ENCODE measurements around the gene RBM20. TPM values are rescaled to one million over a fixed set of nuclear protein-coding genes. Genes with fewer than 3 reads are reported as not detected.

RBM20 gene
- total RNA-seq, 2 experiments from 2014 or later = not detected

DNA sequence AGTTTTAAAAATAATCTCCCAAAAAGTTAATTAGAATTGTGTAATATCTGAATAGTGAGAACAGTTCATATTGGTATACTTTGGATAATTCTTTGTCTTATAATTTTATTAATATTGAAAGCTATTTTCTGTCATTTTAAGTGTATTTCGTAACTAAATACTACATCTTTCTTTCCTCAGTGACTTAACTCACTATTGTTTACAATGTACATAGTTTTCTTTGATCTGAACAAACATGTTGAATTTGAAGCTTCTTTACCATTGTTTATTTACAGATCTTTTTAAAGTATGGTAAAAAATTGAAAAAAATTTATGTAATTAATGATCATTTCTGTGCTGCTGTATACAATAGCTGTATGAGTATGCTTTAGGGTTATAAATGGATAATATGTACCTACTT is 232.7 kb downstream of the RBM20 start:
- H3K36me3 Mint-ChIP-seq (ENCODE audit: low read depth) = peaks cover 33% of the 10 kb centered on the region
- H3K27ac Mint-ChIP-seq = no peak overlapping the region
- POLR2A ChIA-PET = no interaction called here
- no peaks in the 10 kb centered on the region for H3K9me3 Mint-ChIP-seq
- DNase-seq = no peak
- H3K4me3 Mint-ChIP-seq = no peak overlapping the region
- H3K4me1 Mint-ChIP-seq = peaks cover 47% of the 10 kb centered on the region
- H3K27me3 Mint-ChIP-seq = no peaks in the 10 kb centered on the region
- CTCF ChIA-PET = interaction anchor here (0.9 to 1.7 kb wide), 5 partner anchors 10 to 40 kb away, joined by 3 to 5 read pairs (median 4); no protein-coding TSS in a partner anchor

DNA sequence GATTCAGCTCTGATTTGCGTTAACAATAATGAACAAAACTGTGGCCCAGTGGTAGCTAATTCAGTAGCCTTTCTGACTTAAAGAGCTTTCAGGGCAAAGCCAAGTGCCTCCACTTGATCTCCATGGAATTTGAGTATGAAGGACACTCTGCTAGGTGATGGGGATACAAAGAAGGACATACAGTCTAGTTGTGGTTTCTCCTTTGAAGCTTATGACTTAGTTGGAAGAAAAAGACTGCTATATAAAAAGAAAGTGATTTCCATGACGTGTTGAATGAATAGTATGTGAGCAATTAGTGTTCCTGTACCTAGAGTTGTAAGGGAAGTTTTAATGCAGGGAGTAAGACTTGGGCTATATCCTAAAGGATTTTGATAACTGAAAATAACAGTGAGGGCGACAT is 235.9 kb downstream of the RBM20 start:
- no peaks in the 10 kb centered on the region for H3K27me3 Mint-ChIP-seq
- H3K9me3 Mint-ChIP-seq = no peaks in the 10 kb centered on the region
- no peak overlapping the region for H3K27ac Mint-ChIP-seq
- no peak for DNase-seq
- peaks cover 53% of the 10 kb centered on the region for H3K36me3 Mint-ChIP-seq (ENCODE audit: low read depth)
- peaks cover 50% of the 10 kb centered on the region for H3K4me1 Mint-ChIP-seq
- CTCF ChIA-PET = interaction anchor here (1.5 to 1.7 kb wide), 2 partner anchors 16 to 76 kb away, joined by 5 read pairs; no protein-coding TSS in a partner anchor
- H3K4me3 Mint-ChIP-seq = no peak overlapping the region
- POLR2A ChIA-PET = no interaction called here

DNA sequence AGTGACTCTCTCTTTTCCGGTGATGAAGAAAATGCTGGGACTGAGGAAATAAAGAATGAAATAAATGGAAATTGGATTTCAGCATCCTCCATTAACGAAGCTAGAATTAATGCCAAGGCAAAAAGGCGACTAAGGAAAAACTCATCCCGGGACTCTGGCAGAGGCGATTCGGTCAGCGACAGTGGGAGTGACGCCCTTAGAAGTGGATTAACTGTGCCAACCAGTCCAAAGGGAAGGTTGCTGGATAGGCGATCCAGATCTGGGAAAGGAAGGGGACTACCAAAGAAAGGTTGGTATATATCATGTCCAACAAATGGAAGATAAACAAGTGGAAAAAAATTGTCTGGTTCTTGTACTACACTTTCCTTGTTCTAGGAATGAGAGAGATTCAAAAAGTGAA is 237.1 kb downstream of the RBM20 start:
- no peak overlapping the region for H3K27ac Mint-ChIP-seq
- H3K36me3 Mint-ChIP-seq (ENCODE audit: low read depth) = peaks cover 59% of the 10 kb centered on the region
- H3K4me1 Mint-ChIP-seq = peaks cover 50% of the 10 kb centered on the region
- no peak overlapping the region for H3K4me3 Mint-ChIP-seq
- no peaks in the 10 kb centered on the region for H3K27me3 Mint-ChIP-seq
- CTCF ChIA-PET = no interaction called here
- no peaks in the 10 kb centered on the region for H3K9me3 Mint-ChIP-seq
- no peak for DNase-seq
- POLR2A ChIA-PET = no interaction called here

DNA sequence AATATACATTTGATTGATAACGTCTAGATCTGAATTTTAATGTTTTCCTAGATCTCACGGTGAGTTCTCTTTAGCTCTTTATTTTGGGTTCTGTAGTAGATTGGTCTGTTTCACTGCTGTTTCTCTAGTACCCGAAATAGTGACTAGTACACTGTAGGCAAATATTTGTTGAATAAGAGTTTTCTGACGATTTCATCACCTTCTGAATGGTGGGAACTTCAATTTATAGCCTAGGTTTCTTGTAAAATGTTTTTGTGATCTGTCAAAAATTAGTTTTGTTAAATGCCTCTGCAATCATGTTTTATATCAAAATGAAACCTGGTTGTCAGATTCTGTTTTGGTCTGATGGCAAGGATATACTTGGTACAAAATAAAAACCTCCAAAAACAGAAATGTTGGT is 237.8 kb downstream of the RBM20 start:
- H3K9me3 Mint-ChIP-seq = no peaks in the 10 kb centered on the region
- H3K4me1 Mint-ChIP-seq = peaks cover 51% of the 10 kb centered on the region
- DNase-seq = no peak
- CTCF ChIA-PET = no interaction called here
- H3K4me3 Mint-ChIP-seq = no peak overlapping the region
- no peaks in the 10 kb centered on the region for H3K27me3 Mint-ChIP-seq
- H3K27ac Mint-ChIP-seq = no peak overlapping the region
- peaks cover 60% of the 10 kb centered on the region for H3K36me3 Mint-ChIP-seq (ENCODE audit: low read depth)
- POLR2A ChIA-PET = no interaction called here

DNA sequence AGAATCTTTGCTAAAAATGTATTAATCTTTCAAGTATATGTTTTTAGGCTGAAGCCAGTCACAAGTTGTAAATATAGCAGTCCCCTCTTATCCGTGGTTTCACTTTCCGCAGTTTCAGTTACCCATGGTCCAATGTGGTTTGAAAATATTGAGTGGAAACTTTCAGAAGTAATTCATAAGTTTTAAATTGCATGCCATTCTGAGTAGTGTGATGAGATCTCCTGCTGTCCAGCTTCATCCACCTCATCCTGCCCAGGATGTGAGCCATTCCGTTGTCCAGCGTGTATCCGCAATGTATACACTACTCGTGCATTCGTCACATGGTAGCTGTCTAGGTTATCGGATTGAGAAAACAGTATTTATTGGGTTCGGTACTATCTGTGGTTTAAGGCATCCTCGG is 239.8 kb downstream of the RBM20 start:
- Mint-ChIP-seq H3K36me3 (ENCODE audit: low read depth) (peaks cover 58% of the 10 kb centered on the region), H3K4me3 (peak overlapping the region; percentile 49)
- POLR2A ChIA-PET = no interaction called here

DNA sequence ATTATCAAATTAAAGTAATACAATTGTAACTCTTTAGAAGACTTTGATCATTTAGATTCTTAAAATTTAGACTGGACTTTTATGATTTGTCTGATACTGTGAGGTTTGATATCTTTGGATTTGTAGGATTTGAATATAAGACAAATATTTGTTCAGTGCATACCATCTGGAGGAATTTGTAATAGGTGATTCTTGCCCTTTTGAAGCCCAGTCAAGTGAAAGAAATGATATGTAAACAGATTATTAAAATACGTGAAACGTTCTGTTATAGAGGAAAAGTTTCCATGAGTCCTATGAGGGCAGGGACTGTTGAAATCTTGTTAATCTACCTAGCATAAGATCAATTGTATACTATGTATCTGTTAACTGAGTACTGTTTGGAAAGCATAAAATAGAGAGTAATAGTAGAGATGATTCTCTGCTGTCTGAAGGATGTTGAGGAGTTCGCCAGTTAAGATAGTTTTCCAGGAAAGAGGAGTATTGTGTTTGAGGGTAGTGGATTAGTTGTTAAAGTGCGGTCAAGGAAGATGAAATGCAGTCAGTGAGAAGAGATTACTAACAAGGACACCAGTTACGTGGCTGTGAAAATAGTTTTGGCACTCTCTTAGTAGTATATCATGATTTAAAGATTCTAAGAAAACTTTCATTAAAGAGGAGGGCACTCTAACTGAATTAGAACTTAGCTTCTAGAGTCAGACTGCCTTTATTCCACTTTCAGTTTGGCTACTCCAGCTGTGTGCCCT is 242.0 kb downstream of the RBM20 start:
- Mint-ChIP-seq H3K9me3 (no peaks in the 10 kb centered on the region), H3K4me3 (no peak overlapping the region), H3K36me3 (ENCODE audit: low read depth) (peaks cover 56% of the 10 kb centered on the region), H3K27ac (no peak overlapping the region), H3K4me1 (peaks cover 34% of the 10 kb centered on the region), H3K27me3 (no peaks in the 10 kb centered on the region)
- ChIA-PET CTCF (interaction anchor here (1.0 to 1.5 kb wide), 3 partner anchors 10 to 144 kb away, joined by 3 to 8 read pairs (median 4); no protein-coding TSS in a partner anchor), POLR2A (no interaction called here)
- no peak for DNase-seq

More for the DNA sequence above, 239.8 kb downstream of the RBM20 start:
- Mint-ChIP-seq H3K9me3 (no peaks in the 10 kb centered on the region), H3K4me1 (peaks cover 46% of the 10 kb centered on the region), H3K27me3 (no peaks in the 10 kb centered on the region), H3K27ac (peak overlapping the region; percentile 55)
- CTCF ChIA-PET = interaction anchor here (0.7 to 1.6 kb wide), 4 partner anchors 11 to 190 kb away, joined by 3 to 4 read pairs (median 3); no protein-coding TSS in a partner anchor
- no peak for DNase-seq

DNA sequence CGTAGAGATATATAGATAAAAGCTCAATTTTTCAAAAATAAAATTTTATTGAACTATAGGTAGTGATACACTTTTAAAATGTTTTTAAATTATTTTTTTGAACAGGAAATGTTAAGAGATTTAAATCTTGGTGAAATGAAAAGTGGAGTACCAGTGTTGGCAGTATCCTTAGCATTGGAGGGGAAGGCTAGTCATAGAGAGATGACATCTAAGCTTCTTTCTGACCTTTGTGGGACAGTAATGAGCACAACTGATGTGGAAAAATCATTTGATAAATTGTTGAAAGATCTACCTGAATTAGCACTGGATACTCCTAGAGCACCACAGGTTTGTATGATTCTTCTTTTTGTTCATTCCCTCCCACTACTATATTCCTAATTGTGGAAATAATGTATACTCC is 243.4 kb downstream of the RBM20 start:
- CTCF ChIA-PET = interaction anchor here (0.6 to 1.5 kb wide), 4 partner anchors 12 to 141 kb away, joined by 3 to 8 read pairs (median 4); no protein-coding TSS in a partner anchor
- DNase-seq = no peak
- Mint-ChIP-seq H3K4me3 (no peak overlapping the region), H3K36me3 (ENCODE audit: low read depth) (peaks cover 49% of the 10 kb centered on the region), H3K9me3 (no peaks in the 10 kb centered on the region), H3K27ac (no peak overlapping the region), H3K27me3 (no peaks in the 10 kb centered on the region), H3K4me1 (peaks cover 25% of the 10 kb centered on the region)
- POLR2A ChIA-PET = no interaction called here

Other genes starting within 250 kb of the RBM20 start
- gene DUSP5, start 146.4 kb upstream of the RBM20 start, total RNA-seq = 10 to 100 TPM; 24.8 to 25.9 TPM
- gene SMC3, start 76.6 kb upstream of the RBM20 start, total RNA-seq = 10 to 100 TPM; 78.7 to 82.6 TPM
- 10 to 100 TPM; 63.8 to 81.0 TPM for gene PDCD4, start 227.6 kb downstream of the RBM20 start, total RNA-seq